NCI-H2029 treated with DMSO at 0.1 percent for 48 hours (cell line): ENCODE measurements around the gene RINT1.
"Not testable (repeated sequence)": the region's sequence is repeated elsewhere in the genome, so short reads cannot be mapped to it uniquely, and the experiment has no call there.

ENCODE experiments used
- DNase-seq: peaks from one replicate; lab custom pipeline; 2025; lab: John Stamatoyannopoulos, UW

RINT1 gene

DNA sequence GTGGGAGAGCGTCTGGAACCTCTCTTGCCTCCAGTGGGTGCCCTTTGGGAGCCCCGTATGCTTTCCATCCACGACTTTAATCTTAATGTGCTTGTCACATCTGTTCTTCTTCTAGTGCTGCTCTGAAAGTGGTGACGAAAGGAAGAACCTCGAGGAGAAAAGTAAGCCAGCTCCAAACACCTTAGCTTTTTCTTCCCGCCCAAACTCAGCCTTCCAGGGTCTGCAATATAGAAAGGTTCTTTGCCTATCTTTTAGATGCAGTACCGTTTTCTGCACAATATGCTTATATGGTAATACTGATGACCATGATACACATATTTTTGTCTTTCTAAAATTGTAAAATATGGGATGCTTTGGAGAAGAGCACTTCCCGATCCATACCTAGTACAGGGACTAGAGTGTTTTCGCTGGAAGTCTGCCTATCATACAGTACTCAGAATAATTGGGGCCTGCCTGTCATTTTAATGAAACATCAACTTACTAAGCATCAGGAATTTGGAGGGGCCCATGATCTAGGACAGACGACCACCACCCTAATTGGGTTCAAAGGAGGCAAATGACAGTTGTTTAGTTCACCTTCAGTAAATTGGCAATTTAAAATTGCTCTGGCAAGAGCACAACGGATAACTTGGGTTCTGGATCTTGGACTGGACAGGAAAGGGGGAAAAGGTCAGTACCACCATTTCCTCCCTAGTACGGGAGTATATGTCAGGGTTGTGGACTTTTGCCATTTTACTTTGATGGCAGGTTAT, 884 bp downstream of the RINT1 start:
- DNase-seq, result no peak

DNA sequence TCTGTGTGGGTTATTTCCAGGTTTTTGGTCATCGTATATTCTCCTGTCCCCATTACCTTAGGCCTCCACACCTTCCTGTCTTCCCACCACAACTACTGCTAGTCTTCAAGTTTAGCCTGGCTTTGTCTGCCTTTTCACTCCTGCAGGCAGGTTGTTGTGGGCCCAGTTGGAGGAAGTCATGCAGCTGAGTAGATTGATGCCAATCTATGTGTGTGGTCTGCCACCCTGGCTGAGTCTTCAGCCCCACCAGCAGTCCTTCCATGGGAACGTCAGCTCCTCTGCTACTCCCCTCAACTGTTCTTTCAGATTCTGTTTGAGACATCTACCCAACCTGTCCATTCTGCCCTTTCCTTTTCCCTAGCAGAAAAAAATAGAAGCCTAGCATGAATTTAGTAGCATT, 6.3 kb downstream of the RINT1 start:
- DNase-seq, result no peak

DNA sequence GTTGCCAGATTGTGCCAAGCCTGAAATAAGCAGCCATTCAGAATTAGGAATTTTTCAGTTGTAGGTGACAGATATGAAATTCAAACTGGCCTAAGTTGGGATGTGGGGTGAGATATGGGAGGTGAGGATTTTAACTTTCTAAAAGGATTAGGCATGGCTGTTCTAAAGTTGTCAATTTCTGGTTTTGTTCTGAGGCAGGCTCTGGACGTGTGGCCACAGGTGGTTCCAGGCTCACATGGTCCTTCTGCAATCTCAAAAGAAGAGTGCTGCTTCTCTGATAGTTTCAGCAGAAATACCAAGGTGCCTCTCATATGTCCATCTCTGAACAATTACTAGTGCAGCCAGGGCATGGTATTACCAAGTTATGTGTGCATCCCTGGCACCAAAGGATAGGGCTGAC, 27.9 kb downstream of the RINT1 start:
- no peak for DNase-seq

DNA sequence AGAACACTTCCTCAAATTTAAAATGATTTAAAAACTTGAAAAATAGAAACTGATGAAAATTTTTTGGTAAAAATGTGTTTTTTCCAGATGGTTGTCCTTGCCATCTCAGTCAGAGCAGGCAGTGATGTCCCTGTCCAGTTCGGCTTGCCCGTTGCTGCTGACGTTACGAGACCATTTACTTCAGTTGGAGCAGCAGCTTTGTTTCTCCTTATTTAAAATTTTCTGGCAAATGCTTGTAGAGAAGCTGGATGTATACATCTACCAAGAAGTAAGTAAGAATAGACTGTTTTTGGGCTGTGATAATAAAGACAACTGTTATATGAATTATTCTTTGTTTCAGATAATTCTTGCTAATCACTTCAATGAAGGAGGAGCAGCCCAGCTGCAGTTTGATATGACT, 33.2 kb downstream of the RINT1 start:
- DNase-seq, result no peak

DNA sequence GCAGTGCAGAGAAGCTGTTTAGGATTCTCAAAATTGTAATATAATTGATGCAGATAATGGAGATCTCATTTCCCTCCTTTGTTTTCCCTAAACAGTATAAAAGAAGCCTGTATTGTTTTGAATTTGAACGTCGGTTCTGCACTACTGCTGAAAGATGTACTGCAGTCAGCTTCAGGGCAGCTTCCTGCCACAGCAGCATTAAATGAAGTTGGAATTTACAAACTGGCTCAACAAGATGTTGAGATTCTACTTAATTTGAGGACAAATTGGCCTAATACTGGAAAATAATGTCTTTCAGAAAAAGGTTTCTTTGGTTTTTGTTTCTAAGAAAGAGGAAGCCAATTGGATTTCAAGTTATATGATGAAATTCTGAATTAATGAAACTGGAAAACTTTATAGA, 35.0 kb downstream of the RINT1 start:
- DNase-seq, result no peak

DNA sequence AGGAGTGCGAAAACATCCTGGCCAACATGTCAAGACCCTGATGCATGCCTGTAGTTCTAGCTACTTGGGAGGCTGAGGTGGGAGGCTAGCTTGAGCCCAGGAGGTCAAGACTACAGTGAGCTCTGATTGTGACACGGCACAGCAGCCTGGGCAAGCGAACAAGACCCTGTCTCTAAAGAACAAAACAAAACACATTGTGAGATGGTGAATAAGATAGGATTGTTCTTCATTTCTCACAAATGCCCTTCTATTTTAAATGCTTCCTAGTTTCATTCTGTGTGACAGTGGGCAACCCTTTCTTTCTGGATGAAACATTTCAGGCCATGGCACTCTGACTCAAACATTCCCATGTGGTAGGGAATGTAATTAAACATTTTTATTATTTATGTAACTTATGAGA, 35.8 kb downstream of the RINT1 start:
- no peak for DNase-seq

DNA sequence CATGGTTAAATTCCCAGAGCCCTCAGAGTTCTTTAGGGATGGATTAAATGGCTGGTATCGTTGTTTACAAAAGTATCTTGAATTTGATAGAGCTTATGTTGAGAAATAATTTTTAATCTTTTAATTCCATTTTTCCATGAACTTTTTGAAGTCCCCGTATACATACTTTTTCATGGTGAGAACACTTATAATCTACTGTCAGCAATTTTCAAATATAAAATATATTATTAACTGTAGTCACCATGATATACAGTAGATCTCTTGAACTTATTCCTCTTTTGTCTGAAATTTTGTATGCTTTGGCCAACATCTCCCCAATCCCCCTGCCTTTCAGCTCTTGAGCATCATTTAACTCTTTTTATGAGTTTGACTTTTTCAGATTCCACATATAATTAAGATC, 39.9 kb downstream of the RINT1 start:
- DNase-seq, result no peak

DNA sequence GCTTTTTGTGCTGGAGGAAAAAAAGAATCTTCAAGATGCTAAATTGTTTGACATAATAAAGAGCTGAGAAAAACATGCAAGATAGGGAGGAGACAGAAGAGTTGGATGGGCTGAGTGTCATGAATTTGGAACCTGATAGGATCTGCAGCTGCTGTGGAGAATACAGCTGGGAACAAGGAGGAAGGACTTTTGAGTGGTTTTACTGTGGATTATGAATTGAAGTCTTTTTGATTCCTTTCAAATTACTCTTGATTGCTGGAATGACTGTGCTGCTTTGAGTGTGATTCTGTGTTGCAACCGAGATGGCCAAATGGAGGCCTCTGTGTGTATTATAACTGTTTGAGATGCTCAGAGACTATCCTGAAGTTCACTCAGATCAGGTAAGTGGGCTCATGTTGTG, 45.2 kb downstream of the RINT1 start:
- DNase-seq, result no peak

DNA sequence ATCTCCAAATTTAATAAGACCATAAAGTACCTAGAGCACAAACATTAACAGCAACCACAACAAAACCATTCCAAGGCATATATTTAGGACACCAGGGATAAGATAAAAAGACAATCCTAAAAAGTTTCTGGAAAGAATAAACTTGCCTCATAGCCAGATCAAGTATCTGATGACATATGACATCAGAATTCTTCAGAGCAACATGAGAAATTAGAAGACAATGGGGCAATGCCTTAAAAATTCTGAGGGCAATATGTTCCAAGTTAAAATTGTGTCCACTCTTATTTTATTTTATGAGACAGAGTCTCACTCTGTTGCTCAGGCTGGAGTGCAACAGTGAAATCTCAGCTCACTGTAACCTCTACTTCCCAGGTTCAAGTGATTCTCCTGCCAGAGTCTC, 46.5 kb downstream of the RINT1 start:
- no peak for DNase-seq

DNA sequence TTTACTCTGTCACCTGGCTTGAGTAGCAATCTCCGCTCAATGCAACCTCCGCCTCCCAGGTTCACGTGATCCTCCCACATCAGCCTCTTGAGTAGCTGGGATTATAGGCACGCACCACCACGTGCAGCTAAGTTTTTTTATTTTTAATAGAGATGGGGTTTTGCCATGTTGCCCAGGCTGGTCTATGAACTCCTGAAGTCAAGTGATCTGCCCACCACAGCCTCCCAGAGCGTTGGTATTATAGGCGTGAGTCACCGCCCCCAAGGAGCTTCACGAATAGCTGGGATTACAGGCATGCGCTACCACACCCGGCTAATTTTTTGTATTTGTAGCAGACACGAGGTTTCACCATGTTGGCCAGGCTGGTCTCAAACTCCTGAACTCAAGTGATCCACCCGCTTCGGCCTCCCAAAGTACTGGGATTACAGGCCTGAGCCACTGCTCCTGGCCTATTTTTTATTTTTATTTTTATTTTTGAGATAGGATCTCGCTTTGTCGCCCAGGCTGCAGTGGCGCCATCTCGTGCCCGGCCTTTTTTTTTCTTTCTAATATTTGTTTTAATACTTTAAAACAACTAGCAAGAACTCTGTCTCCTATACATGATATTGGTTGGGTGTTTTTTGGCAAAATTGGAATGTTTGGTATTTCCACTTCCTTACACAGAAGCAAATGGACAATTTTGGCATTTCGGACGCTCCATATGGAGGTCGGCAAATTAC, 48.2 kb downstream of the RINT1 start:
- DNase-seq, result no peak

DNA sequence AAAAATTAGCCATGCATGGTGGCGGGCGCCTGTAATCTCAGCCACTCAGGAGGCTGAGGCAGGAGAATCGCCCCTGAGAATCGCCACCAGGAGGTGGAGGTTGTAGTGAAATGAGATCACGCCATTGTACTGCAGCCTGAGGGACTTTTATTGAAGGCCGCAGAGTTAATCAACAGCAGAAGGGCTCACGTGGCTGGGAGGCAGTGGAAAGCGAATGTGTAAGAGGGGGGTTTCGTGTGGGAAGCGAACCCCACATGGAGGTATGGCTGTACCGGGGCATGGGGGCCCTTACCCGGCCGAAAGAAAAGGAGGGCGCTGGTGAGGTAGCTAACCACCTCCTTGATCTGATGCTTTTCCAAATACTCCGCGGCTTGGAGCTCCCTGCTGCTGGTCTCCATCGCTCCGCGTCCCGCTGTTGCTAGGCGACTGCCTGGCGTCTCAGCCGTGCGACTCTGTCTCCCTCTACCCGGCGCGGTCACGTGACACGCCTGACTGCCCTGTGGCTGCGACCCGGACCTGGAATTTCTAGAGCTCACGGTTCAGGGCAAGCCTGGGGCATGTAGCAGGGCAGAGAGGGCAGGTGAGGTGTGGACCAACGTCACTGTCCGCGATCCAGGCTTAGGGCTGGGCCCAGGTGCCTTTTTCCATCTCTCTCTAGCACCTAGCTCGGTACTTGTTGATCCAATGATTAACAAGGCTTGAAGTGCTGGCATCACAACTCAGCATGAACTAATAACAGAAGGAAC, 49.2 kb downstream of the RINT1 start, which contains the start of gene EFCAB10:
Gene EFCAB10, minus strand, starts transcription at position 428 of the 746 bp plus-strand sequence. Its CDS starts 30 bp downstream, at position 398.
- DNase-seq, result peak; percentile 57

DNA sequence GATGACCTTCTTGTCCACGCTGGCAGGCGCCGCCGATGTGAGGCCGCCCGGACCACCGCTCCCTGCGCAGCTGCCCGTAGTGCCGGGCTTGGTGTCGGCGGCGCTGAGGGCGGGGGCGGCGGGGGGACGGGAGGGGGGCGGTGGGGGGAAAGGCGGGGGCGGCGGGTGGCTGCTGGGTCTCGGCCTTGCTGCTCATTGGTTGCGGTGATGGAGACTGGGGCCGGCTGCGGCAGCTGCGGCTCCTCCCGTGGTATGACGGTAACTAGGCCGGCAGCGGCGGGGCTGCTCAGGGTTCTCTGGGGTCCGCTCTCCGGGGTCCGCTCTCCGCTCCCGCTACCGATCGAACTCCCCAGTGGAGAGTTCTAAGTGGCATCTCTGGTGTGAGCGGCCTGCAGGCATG, 51.1 kb downstream of the RINT1 start:
- no peak for DNase-seq

DNA sequence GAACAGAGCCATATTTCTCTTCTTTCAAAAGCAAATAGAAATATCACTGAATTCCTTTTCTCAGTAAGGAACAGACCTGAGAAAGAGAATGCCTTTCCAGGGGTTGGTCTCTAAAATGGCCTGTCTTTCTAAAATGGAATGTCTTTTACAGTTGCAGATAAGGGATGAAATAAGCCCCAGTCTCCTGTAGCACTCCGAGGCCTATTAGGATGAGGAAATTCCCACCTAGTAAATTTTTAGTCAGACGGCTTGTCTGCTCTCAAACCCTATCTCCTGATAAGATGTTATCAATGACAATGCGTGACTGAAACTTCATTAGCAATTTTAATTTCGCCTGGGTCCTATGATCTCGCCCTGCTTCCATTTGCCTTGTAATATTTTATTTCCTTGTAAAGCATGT, 52.2 kb downstream of the RINT1 start:
- no peak for DNase-seq

DNA sequence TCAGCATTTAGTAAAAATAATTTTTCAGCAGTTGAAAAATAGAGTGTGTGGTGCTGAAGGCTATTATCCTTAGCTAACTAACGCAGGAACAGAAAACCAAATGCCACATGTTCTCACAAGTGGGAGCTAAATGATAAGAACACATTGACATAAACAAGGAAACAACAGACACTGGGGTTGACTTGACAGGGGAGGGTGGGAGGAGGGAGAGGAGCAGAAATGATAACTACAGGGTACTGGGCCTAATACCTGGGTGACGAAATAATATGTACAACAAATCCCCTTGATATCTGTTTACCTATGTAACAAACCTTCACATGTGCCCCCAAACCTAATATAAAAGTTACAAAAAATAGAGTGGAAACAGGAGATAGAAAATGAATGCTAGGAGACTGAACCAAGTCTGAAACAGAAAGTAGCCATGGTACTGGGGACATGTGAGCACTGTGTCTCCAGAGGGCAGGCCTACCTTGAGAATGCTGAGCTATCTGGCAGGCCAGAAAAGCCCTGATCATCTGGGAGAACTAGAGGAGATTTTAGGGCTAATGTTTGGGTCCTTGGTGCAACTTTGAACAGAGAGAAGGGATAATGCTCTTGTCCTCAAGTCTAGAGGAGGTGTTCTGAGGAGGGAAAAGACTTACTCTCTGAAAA, 54.0 kb downstream of the RINT1 start:
- DNase-seq, result no peak

DNA sequence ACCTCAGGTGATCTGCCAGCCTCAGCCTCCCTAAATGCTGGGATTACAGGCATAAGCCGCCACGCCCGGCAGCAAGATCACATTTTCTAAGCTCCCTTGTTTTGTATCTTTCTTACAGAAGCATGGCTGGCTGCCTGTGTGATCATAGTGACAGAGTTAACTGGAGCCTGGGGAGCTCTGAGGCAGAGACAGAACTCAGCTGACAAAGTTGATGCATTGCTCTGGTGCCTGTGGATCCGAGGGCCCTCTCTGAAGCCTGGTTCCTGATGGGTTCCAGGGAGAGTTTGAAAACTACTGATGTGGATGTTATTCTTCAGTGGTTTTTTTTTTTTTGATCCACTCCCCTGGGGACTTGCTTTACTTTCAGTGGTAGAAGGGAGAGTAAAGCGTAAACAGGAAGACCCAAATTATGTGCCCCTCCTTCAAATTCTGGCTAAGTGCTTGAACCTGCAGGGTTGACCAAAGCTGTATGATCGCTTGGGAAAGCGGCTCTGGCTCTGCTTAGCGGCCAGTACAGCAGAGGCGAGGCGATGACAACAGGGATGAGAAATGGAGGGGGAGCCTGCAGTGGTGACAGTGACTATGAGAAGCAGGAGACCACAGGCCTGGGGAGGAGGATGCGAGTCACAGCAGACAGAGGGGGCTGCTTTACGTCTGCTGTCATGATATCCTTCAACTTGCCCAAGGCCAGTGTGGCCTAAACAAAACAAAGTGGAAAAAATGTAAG, 56.1 kb downstream of the RINT1 start:
- no peak for DNase-seq

DNA sequence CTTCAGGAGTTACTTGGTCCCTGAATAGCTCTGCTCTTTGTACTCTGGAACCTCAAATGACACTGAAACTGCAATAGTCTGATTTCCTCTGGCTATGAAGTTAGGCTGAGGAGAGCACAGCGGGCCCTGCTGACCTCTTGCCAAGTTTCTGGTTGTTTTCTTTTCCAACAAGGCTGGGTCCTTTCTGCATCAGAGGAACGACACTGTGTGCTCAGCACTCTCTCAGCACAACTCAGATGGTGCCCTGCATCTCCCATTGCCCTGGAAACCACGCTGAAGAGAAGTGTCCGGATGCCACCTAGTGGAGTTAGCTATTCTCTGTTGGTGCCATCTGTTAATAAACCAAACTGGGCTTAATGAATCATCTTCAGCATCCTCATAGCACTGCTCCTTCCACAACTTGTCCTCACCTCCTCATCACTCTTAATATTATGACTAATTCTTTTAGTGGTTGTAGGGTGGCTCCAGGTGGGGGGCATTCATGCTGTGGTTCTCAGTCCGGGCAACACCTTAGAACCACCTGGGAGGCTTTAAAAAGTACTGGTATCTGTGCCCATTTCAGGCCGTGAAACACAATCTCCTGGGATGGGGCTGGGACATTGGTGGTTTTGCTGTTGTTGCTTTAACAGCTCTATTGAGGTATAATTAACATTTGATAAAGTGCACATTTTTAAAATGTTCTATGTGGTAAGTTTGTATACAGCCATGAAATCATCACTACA, 57.5 kb downstream of the RINT1 start:
- peak; percentile 58 for DNase-seq

DNA sequence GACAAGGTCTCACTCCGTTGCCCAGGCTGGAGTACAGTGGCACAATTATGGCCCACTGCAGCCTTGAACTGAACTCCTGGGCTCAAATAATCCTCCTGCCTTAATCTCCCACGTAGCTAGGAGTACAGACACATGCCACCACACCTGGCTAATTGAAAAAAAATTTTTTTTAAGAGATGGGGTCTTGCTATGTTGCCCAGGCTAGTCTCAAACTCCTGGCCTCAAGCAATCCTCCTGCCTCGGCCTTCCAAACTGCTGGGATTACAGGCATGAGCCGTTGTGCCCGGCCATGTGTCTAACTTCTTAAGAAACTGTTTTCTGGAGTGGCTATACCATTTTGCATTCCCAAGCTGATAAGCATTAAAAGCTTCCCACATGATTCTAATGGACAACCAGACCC, 58.8 kb downstream of the RINT1 start:
- DNase-seq, result no peak

DNA sequence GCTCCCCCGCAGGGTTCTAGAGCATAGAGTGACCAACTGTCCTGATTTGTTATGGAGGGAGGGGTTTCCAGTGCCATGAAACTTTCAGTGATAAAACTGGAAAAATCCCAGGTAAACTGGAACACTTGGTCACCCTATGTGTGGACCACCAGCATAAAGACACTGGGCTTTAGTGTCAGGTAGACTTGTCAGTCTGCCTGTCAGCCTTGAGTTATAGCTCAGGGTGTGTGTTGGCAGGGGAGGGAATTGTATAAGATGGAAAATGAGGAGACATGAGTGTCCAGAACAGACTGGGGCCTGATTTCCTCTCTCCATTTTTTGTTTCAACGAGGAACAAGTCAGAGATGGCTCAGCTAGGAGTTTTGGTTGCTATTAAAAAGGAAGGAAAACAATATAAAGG, 59.5 kb downstream of the RINT1 start:
- no peak for DNase-seq

DNA sequence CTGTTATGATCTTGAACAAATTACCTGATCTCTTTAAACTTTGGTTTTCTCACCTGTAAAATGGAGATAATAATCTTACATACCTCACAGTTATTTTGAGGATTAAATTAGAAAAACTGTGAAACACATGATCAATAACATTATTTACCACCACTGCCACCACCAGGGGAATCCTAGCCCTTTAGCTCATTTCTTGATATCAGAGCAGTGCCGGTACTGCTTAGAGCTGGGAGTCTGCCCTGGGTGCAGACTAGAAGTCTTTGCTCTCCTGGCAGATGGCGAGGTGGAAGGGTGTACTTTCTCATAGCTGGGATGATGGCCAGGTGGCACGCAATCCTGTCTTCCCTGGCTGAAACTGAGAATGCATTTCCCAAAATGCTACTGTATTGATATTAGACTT, 62.0 kb downstream of the RINT1 start:
- peak; percentile 3 for DNase-seq

DNA sequence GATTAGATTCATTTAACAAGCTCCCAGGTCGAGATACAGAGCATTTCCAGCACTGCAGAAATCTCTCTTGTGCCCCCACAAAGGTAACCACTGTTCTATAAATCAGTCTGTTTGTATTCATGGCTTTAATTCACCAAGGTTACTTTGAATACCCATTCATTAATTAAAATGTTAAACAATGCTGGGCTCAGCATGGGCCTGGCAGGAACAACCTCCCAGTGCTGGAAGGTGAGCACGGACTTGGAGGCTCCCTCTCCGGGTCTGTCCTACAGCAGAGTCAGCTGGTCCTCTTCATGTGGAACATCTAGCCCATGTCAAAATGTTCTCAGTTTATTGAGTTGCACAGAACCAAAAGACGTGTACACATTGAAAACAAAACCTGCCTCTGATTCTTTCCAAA, 64.9 kb downstream of the RINT1 start:
- DNase-seq, result no peak

DNA sequence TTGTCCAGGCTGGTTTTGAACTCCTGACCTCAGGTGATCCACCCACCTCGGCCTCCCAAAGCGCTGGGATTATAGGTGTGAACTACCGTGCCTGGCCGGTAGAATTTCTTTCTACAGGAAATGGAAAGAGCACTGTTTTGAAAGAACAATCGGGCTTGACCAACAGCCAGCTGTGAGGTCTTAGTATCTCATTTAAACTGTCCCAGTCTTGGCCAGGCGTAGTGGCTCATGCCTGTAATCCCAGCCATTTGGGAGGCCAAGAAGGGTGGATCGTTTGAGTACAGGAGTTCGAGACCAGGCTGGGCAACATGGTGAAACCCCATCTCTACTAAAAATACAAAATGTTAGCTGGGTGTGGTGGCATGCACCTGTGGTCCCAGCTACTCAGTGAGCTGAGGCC, 67.1 kb downstream of the RINT1 start:
- DNase-seq, result not testable (repeated sequence)
